NCI-H345 (cell line): ENCODE data around the gene POLR3E.
"Not testable (repeated sequence)": the region's sequence is repeated elsewhere in the genome, so short reads cannot be mapped to it uniquely, and the experiment has no call there.

Experiments
- DNase-seq: peaks from one replicate; lab custom pipeline; 2025; lab: John Stamatoyannopoulos, UW

Gene POLR3E

GRCh38 chr16:22336581-22336980 is 39.4 kb downstream of the POLR3E start:
- DNase-seq, result no peak

GRCh38 chr16:22337045-22337444 is 39.8 kb downstream of the POLR3E start:
- no peak for DNase-seq

- DNase-seq, result no peak
Measured at GRCh38 chr16:22337849-22338635, 40.8 kb downstream of the POLR3E start.

GRCh38 chr16:22340945-22341344 is 43.7 kb downstream of the POLR3E start:
- no peak for DNase-seq

GRCh38 chr16:22342082-22342481 is 44.9 kb downstream of the POLR3E start:
- DNase-seq, result no peak

DNA sequence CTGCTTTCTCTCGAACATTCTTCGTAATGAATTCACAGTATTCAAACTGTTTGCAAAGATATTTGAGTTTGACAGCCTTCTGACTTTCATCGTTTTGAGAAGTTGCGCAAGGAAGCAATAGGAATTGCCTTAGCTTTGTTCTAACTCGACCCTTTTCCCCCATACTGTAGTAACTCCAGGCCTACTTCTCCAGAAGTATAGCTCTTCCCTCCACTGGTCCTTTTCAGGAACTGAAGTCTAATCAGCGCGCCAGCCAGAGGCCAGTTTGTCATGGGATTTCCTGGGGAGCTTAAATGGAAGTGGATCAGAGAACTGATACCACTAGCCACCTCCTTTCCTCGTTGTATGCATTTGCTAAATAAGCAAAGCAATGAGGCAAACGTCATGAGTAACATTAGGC is 49.3 kb downstream of the POLR3E start:
- DNase-seq, result no peak

DNA sequence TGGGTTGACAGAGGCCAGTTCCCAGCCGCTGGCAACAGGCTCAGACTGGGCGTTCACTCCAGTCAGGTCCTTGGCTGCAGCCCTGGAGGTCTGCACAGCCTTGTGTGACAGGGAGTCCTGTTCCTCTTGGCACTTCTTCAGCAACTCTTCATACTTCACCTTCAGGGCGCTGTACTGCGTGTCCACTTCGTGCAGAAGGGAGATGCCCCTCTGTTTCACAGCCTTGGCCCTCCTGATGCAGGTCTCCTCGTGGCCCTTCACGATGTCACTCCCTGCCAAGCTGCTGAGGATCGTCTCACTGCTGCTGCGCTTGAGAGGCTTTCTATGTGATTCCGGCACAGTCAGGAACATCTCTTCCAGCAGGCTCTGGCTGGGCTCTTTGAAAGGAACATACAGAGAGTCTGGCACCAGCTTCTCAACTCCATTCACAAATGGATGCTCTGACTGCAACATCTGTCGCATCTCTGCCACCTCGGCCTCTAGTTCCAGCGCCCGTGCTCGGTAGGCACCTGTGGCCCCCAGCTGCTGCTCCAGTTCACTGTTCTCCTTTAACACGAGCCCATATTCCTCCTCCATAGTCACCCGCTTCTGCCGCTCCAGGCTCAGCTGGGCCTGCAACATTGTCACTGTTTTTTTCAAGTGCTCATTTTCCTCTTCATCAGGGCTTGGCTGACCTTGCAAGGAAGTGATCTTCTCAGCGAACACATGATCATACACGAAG is 50.1 kb downstream of the POLR3E start:
- no peak for DNase-seq

GRCh38 chr16:22348291-22348690 is 51.1 kb downstream of the POLR3E start:
- DNase-seq, result no peak

GRCh38 chr16:22351017-22351416 is 53.8 kb downstream of the POLR3E start:
- not testable (repeated sequence) for DNase-seq

- no peak for DNase-seq
Measured at GRCh38 chr16:22352140-22352539, 54.9 kb downstream of the POLR3E start.

DNA sequence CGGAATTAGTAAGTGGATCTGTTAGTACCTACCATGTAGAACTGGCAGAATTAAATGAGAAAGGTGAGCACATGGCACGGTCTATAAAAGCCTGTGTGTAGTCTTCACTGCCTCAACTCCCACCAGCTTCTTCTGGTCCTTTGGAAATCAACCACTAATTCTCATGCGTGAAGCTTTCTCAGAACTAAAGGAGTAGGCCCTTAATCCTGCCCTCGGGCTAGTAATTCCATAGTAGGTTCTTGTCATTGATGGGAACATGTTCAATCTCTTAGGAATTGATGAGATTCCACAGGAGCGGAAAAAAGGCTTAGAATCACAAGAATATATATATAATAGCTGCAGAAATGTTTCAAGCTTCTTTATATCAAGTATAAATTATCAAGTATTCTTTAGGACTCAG is 55.5 kb downstream of the POLR3E start:
- DNase-seq, result no peak

- DNase-seq, result no peak
Measured at GRCh38 chr16:22353191-22353919, 56.1 kb downstream of the POLR3E start.

DNA sequence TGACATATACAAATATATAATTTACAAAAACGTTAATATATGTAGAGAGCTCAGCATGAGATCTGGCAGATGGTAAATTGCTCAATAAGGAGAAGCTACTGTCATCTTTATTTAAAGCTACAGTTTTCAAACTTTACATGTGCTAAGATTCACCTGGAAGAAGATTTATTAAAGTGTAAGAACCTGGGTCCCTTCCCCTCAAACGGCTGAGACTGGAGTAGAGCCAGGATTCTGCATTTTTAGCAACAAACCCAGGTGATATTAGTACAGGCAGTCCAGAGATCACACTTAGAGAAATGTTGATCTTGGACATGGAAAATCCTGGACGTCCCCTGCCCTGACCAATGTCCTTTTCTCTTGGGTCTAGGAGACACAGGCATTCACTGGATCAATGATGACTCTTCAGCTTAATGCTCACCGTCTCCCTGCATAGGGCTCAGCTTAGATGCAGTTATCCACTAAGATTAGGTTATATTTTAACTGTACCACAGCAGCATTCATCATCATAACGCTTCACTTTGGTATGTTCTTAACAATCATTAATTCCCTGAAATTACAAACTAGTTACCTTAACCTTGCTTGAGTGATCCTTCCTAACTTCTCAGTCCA is 56.8 kb downstream of the POLR3E start:
- DNase-seq, result no peak

DNA sequence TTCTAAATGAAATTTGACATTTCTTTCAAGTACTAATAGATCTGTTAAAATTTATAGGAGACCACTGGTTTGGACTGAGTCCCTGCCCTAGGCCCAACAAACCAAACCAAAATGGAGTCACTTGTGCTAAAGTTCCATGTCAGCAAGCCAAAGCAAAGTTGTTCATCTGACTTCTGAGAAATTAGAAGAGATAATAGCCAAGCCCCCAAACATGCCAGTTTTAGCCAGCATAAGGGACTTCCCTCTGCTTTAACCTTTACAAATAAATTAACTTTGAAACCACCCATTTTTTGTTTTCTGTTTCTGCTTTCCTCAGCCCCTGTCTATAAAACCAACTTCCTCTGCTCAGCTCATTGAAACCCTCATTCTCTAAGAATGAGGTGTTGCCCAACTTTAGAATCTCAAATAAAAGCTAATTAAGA is 58.3 kb downstream of the POLR3E start:
- no peak for DNase-seq

GRCh38 chr16:22356930-22357634 is 59.9 kb downstream of the POLR3E start:
- no peak for DNase-seq

DNA sequence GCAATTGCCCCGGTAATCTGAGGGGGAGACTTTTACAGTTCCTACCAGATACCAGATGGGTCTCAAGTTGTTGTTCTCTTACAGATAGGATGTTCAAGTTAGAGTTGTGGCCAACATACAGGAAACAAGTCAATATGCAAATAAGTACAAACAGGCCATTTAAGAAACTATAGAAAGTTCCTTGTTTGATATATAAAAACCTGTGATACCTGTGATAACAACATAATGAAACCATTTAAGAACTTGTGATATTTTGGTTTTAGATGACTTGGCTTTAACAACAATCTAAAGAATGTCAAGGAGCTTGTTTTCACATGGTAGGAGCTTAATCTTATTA is 60.4 kb downstream of the POLR3E start:
- DNase-seq, result no peak

DNA sequence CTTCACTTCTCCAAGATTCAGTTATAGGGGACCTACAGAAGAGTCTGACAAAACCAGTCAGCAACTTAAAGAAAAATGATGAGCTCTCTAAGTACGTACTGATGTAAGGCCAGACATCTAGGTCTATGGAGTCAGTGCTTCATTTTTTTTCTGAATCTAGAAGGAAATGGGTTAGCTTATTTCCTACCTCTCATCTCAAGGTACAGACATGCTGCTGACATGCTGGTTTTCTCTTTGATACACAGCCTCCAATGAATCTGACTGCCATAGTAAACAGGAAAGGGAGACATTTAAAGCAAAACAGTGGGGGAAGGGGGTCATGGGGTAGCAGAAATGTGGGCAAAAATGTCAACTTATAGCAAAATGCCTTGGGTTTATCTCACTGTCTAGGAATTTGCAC is 60.8 kb downstream of the POLR3E start:
- DNase-seq, result no peak

- DNase-seq, result no peak
Measured at GRCh38 chr16:22359679-22360078, 62.5 kb downstream of the POLR3E start.

DNA sequence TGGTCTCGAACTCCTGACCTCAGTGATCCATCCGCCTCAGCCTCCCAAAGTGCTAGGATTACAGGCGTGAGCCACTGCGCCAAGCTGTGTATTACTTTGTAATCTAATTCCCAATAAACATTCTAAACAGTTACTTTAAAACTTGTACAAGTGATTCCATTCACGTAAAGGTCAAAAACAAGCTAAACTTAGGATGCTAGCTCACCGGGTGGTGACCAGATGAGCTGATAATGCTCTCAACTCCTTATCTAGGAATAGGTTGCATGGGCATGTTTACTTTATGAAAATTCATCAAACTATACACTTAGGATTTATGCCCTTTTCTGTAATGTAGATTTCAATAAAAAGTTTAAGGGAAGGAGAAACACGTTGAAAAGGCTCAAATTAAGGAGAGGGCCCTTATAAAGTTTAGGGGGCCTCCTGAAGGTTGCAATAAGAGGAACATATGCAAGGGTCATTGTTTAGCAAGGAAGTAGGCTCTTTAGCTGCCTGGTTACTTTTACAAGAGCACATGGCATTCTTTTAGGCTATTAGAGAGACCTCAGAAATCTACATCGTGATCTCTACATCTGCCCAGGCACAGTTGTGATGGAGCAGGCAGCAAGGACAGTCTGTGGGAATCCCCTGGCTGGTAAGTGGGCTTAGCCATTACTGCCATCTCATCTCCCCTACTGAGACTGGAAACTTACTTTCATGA is 63.9 kb downstream of the POLR3E start:
- DNase-seq, result no peak

- DNase-seq, result no peak
Measured at GRCh38 chr16:22364241-22364640, 67.0 kb downstream of the POLR3E start.

DNA sequence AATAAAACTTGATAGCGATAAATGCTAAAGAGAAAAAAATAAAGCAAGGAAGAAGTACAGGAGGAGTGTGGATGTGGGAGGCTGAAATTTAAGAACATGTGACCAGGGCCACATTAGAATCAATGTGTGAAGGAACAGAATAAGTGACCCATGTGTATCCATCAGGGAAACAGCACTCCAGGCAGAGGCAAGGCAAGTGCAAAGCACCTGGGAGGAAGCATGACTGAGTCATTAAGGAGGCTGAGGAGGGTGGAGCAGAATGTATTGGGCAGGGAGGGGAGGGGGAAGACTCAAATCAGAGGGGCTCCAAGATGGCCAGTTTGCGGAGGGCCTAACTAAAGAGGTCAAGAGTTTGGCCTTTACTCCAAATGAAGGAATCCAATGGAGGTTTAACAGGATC is 69.2 kb downstream of the POLR3E start:
- DNase-seq, result no peak
